ENCODE measurements around the gene RAD51B.
A peak's percentile ranks its signal among the peaks of the same experiment; 100 is the strongest.

DNA sequence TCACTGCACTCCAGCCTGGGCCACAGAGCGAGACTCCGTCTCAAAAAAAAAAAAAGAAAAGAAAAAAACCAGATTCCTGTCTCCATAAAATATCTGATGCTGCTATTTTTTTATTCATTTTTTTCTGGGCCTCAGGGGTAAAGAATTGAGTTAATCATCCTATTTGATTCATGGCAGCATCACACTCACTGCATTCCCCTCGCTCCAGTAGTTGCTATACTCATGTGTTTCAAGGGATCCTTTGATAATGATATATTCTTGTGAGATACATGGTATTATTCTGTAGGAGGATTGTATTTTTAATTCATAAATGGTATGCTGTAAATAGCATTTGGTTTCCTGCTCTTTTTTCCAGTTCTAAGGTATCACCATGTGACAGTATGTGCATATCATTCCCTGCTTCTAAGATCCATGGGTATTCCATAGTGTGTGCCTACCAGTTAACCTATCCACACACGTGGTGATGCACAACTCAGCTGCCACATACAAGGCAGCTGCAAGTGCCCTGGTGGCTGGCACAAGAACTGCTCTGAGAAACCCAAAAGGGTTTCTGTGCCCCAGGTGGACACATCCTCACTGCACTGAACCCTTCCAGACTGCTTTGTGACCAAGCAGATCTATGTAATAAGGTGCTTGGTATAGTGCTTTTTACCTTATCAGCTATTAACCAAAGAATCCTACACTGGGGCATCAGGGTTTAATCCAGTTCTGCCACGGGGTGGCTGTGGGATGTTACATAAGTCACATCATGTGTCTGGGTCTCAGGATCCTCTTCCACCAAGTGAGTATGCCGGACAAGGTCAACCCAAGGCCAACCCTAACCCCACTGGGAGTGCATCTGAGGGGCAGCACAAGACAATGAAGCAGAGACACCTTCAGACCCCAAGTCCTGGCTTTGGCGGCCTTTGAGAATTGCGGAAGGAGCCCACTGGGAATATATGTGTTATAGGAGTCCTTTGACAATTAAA, 898.7 kb downstream of the RAD51B start:
- TF ChIP-seq, protein P1, sequence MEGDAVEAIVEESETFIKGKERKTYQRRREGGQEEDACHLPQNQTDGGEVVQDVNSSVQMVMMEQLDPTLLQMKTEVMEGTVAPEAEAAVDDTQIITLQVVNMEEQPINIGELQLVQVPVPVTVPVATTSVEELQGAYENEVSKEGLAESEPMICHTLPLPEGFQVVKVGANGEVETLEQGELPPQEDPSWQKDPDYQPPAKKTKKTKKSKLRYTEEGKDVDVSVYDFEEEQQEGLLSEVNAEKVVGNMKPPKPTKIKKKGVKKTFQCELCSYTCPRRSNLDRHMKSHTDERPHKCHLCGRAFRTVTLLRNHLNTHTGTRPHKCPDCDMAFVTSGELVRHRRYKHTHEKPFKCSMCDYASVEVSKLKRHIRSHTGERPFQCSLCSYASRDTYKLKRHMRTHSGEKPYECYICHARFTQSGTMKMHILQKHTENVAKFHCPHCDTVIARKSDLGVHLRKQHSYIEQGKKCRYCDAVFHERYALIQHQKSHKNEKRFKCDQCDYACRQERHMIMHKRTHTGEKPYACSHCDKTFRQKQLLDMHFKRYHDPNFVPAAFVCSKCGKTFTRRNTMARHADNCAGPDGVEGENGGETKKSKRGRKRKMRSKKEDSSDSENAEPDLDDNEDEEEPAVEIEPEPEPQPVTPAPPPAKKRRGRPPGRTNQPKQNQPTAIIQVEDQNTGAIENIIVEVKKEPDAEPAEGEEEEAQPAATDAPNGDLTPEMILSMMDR (IDR thresholded peaks at IDR 0.05): peak; percentile 37 to 54 (median 46)
- TF ChIP-seq POLR2A (IDR thresholded peaks at IDR 0.05) (no peak), POLR2AphosphoS5 (IDR thresholded peaks at IDR 0.05) (no peak), EP300 (IDR thresholded peaks at IDR 0.05; ENCODE audit: low read depth) (no peak)
